Heart left ventricle (tissue), 13 donors: Measurements from ENCODE around the gene C12orf42.

Experiments used
- CTCF ChIP-seq, 12 donors: fragments of 200-600 bp; sonication (generic) in 4 of 12; IDR thresholded peaks; one replicate each; pipeline versions ENCODE4 v1.5.0 to v1.8.0; 2018 to 2022; ENCODE audit warnings: antibody characterized with exemption in 12 of 12, mild to moderate bottlenecking in 5 of 12
- POLR2A ChIP-seq, 2 donors: fragments of 450-650 bp; IDR thresholded peaks; one replicate each; pipeline ENCODE4 v1.6.1; 2017; ENCODE audit warnings: antibody characterized with exemption in 2 of 2, mild to moderate bottlenecking in 2 of 2, moderate library complexity in 2 of 2
- donor health status: ischemic (EF 13 %, LVEDD 7.1; RV severe dilation, severe dysfunction).
- donor health status: DM: no; HTN: yes; CAD: no.
- donor health status: DM: no; HTN: no; CAD: no.
- donor health status: ischemic (EF 25% LVEDD 6.9; RV normal size, moderate dysfunction).
- donor health status: ischemic (EF 25% LVEDD 5.7; RV mildly dilated, moderate dysfunction).
- donor health status: ischemic (EF 35%, LVEDD 5.7; RV mildly dilated, moderate dysfunction).
- donor health status: nonischemic (EF 11% LVEDD 7.7; RV severe dilation, severe dysfunction).
- donor health status: DM: yes; HTN: yes; CAD: no.
- donor health status: PGD.
- donor health status: ischemic (EF 29% LVEDD 5.4; RV normal size, mild dysfunction).
- donor health status: nonischemic (EF 23%, LVEDD 6.1; RV moderate dilation, normal function).

- TF ChIP-seq CTCF (IDR thresholded peaks at IDR 0.05), result no peak
- no peak for TF ChIP-seq POLR2A (IDR thresholded peaks at IDR 0.05)
Measured at GRCh38 chr12:103327676-103328075, 168.1 kb downstream of the C12orf42 start.
